Breast epithelium (tissue), 3 donors: ENCODE measurements around the gene PIK3R1.

Source experiments
- CTCF ChIP-seq, 3 donors: fragments of 450-650 bp; IDR thresholded peaks; one replicate each; pipeline ENCODE4 v1.5.1; 2016 to 2017; ENCODE audit warnings: antibody characterized with exemption in 3 of 3, mild to moderate bottlenecking in 3 of 3, moderate library complexity in 3 of 3
- POLR2A ChIP-seq: fragments of 450-650 bp; IDR thresholded peaks from one replicate; pipeline ENCODE4 v1.6.1; 2016; ENCODE audit warnings: antibody characterized with exemption, mild to moderate bottlenecking, moderate library complexity
- POLR2AphosphoS5 ChIP-seq, 3 donors: sonication (generic); formaldehyde crosslinking; IDR thresholded peaks; one replicate each; pipeline ENCODE4 v1.6.1; 2017; ENCODE audit warnings: antibody characterized with exemption in 3 of 3

GRCh38 chr5:68274847-68275651 is 59.5 kb downstream of the PIK3R1 start:
- TF ChIP-seq CTCF (IDR thresholded peaks at IDR 0.05) (no peak), POLR2A (no peak), POLR2AphosphoS5 (IDR thresholded peaks at IDR 0.05) (no peak)
